Esophagus squamous epithelium (tissue), 5 donors: ENCODE results near the gene CBFA2T2. TPM values are rescaled to one million over a fixed set of nuclear protein-coding genes. Genes with fewer than 3 reads are reported as not detected.
"Not testable (repeated sequence)": the region's sequence is repeated elsewhere in the genome, so short reads cannot be mapped to it uniquely, and the experiment has no call there.

Experiments
- DNase-seq: peaks from one replicate; lab custom pipeline; 2025; lab: John Stamatoyannopoulos, UW
- H3K27ac ChIP-seq, 4 donors: fragments of 200-600 bp; sonication (generic); one replicate each; pipeline ENCODE4 v1.5.1; 2016 to 2019; ENCODE audit warnings: mild to moderate bottlenecking in 1 of 4
- H3K27me3 ChIP-seq, 4 donors: fragments of 200-600 bp; sonication (generic); 1 replicate in 3 of 4; 2 replicates in 1 of 4; pipeline versions ENCODE4 v1.5.1 to v1.6.0; 2017 to 2021; ENCODE audit warnings: antibody characterized with exemption in 1 of 4
- H3K36me3 ChIP-seq, 3 donors: fragments of 200-600 bp; sonication (generic); one replicate each; pipeline ENCODE4 v1.5.1; 2016 to 2019
- H3K4me1 ChIP-seq, 3 donors: fragments of 200-600 bp; sonication (generic); one replicate each; pipeline ENCODE4 v1.5.1; 2017 to 2019
- H3K4me3 ChIP-seq, 4 donors: fragments of 200-600 bp; sonication (generic); 1 replicate in 3 of 4; 2 replicates in 1 of 4; pipeline ENCODE4 v1.5.1; 2016 to 2019; ENCODE audit warnings: mild to moderate bottlenecking in 2 of 4, moderate library complexity in 1 of 4
- H3K9me3 ChIP-seq, 3 donors: fragments of 200-600 bp; sonication (generic); one replicate each; pipeline ENCODE4 v1.5.1; 2016 to 2019
- POLR2A ChIP-seq, 4 donors: fragments of 450-650 bp; IDR thresholded peaks; one replicate each; pipeline ENCODE4 v1.6.1; 2017; ENCODE audit warnings: antibody characterized with exemption in 4 of 4, mild to moderate bottlenecking in 4 of 4, moderate library complexity in 3 of 4
- WGBS, 2 donors: methylation state at CpG; one replicate each; pipeline ENCODE4 v1.1.5; 2018; 5-methylcytosine and 5-hydroxymethylcytosine counted together
- intact Hi-C: fragments of 100-400 bp; cut with DNase I; formaldehyde crosslinking; loops from one replicate; pipeline ENCODE4 v1.15.0; 2022
- total RNA-seq, 4 donors: library from RNA; depleted of rRNA; stranded (reverse); fragments of >200 nt; gene quantifications; one replicate each; pipeline ENCODE4 v1.1.0, GENCODE V29; 2016
- TF ChIP-seq, protein P1 (sequence below), 6 experiments: fragments of 450-650 bp in 4 of 6; fragments of 200-600 bp in 2 of 6; sonication (generic) in 2 of 6; IDR thresholded peaks; one replicate each; pipeline ENCODE4 v1.5.1; 2016 to 2019; ENCODE audit warnings: antibody characterized with exemption in 6 of 6, mild to moderate bottlenecking in 4 of 6, moderate library complexity in 4 of 6
- donor health status: DM: yes; HTN: yes; CAD: no.

Gene CBFA2T2
- total RNA-seq, result 10 to 100 TPM; 10.5 to 15.6 (median 10.8) TPM

DNA sequence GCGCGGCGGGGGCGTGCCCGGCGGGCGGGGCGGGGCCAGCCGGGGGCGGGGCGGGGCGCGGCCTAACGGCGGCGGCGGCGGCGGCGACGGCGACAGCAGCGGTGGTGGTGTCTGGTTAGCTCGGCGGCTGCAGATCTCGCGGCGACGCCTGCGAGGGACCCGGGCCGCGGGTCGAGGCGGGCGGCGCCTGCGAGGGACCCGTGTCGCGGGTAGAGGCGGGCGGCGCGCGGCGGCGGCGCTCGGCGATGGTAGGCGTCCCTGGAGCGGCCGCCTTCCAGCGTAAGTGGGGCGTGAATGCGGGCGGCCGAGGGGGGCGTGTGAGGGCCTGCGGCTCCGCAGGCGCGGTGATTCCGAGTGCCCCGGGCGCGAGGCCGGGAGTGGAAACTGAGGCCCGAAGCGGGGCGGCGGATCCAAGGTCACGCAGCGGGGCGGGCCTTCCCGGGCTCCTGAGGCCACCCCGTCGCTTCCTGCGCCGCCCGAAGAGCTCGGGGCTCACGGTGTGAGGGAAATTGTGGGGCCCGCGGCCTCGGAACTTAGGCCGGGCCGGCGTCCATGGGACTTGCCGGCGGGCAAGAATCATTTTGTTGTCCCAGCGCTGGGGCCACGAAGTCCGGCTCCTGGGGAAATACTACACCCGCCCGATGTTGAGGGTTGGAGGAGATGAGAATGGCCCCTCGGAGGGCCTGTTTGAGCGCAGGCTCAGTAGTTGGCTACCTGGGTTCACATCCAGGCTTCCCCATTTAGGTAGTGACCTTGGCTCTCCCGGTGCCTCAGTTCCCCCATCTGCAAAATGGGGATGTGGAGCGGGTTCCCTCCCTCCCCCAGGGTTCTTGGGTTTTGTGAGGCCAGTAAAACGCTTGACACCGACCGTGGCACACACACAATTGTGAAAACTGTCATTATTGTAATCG, at the start of gene CBFA2T2:
TSS of gene CBFA2T2 (plus strand) at position 74 of the 911 bp plus-strand sequence. CDS start at position 246, 172 bp downstream.
- 0% methylated on average over 1 to 27 of the region's 105 CpGs for WGBS, 2 donors
- Histone ChIP-seq H3K27me3 (no peaks in the 10 kb centered on the region), H3K36me3 (no peaks in the 10 kb centered on the region), H3K4me3 (peak within 1 kb of the TSS; percentile 86 to 98 (median 93)), H3K4me1 (peaks cover 9 to 37% (median 15%) of the 10 kb centered on the region in 3 donors), H3K27ac (peak within 1 kb of the TSS; percentile 98 to 99 (median 99)), H3K9me3 (no peaks in the 10 kb centered on the region)
- intact Hi-C loops, result no loop called here
- DNase-seq, result no peak
- peak in 2 of 4 donors; percentile 5 to 8 for TF ChIP-seq POLR2A (IDR thresholded peaks at IDR 0.05)
- TF ChIP-seq, protein P1, sequence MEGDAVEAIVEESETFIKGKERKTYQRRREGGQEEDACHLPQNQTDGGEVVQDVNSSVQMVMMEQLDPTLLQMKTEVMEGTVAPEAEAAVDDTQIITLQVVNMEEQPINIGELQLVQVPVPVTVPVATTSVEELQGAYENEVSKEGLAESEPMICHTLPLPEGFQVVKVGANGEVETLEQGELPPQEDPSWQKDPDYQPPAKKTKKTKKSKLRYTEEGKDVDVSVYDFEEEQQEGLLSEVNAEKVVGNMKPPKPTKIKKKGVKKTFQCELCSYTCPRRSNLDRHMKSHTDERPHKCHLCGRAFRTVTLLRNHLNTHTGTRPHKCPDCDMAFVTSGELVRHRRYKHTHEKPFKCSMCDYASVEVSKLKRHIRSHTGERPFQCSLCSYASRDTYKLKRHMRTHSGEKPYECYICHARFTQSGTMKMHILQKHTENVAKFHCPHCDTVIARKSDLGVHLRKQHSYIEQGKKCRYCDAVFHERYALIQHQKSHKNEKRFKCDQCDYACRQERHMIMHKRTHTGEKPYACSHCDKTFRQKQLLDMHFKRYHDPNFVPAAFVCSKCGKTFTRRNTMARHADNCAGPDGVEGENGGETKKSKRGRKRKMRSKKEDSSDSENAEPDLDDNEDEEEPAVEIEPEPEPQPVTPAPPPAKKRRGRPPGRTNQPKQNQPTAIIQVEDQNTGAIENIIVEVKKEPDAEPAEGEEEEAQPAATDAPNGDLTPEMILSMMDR (IDR thresholded peaks at IDR 0.05), result peak in 1 of 6 experiments; percentile 15

- DNase-seq, H3K9me3 ChIP-seq, H3K27me3 ChIP-seq, H3K36me3 ChIP-seq, H3K4me3 ChIP-seq, intact Hi-C loops: not testable (repeated sequence)
- Histone ChIP-seq H3K27ac (peak overlapping the region in 1 of 4 donors; percentile 13), H3K4me1 (peaks cover 0 to 44% (median 8%) of the 10 kb centered on the region in 3 donors)
- WGBS, 2 donors, result 88 to 97% methylated on average over 7 of the region's 7 CpGs
Measured at GRCh38 chr20:33440562-33440961, 49.3 kb upstream of the CBFA2T2 start.

DNA sequence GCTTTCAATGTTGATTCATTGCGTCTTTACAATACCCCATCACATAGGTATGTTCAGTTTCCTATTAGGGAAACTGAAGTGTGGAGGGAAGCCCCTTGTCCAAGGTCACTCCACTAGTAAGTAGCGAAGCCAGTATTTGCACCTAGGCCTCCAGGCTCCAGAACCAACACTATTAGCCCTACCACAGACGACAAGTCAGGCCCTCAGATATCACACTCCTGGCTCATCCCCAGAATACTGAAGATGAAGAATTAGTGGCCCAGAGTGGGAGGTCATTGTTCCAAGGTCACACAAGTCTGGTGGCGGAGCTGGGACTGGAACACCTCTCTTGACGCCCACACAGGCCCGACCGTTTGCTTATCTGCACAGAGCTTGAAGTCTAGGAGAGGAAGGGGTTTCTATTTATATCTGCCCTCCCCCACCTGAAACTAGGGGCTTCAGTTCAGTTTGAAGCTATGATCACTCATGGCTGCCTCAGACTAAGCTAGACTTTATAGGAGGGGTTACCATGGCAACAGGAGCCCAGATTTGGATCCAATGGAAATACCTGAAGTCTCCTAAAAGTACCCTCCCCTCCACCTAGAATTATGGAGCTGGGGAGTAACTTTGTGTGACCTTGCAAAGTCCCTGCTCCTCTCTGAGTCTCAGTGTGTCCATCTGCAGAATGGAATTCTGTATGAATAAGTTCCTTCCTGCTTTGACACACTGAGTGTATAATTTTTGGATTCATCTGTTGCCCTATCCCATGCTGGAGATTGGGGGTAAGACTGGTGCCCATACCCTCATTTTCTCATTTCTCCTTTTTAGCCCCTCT, 48.5 kb upstream of the CBFA2T2 start:
- no peaks in the 10 kb centered on the region for H3K27me3 ChIP-seq
- peaks cover 0 to 44% (median 8%) of the 10 kb centered on the region in 3 donors for H3K4me1 ChIP-seq
- H3K9me3 ChIP-seq, result no peaks in the 10 kb centered on the region
- peak overlapping the region in 2 of 4 donors; percentile 33 to 85 for H3K27ac ChIP-seq
- DNase-seq, result no peak
- intact Hi-C loops, result no loop called here
- no peak for TF ChIP-seq POLR2A (IDR thresholded peaks at IDR 0.05)
- TF ChIP-seq, protein P1 (IDR thresholded peaks at IDR 0.05), result no peak
- WGBS, 2 donors, result 70 to 83% methylated on average over 6 to 7 of the region's 7 CpGs
- H3K36me3 ChIP-seq, result no peaks in the 10 kb centered on the region
- H3K4me3 ChIP-seq, result no peak overlapping the region

DNA sequence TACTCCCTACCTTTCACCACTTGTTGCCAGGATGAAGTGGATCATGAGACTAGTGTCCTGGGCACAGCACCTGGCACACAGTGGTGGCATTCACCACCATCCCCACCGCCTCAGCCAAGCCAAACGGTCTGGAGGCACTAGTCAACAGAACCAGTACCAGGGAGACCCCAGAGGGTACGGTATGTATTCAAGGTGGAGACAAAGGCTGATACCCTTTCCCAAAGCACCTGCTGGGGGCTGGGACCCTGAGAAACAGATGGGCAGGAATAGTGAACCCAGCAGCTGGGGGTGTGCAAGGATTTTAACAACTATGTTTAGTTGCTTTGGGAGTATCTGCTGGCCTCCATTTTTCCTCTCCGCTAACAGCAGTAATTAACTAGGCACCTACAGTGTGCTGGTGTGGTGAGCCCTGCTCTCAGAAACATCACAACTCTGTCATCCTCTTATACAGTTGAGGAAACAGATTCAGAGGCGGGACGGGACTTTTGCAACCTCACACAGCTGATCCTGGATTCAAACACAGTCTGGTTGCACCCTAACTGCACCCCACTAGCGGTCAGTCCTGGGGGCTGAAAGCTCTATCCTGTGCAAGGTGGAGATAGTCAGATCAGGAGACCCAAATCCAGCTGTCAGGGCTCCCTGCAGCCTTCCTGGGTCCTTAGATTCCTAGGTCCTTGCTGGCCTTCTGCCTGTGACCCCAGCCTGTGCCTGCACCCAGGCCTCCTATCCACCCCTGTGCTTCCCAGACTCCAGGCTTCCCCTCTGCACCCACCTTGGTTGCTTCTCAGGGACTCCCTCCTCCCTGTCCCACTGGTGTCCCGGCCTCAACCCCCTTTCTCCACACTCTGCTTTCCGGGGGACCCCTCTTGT, 47.5 kb upstream of the CBFA2T2 start:
- H3K4me1 ChIP-seq, result peaks cover 0 to 43% (median 8%) of the 10 kb centered on the region in 3 donors
- H3K27ac ChIP-seq, result peak overlapping the region; percentile 85 to 93 (median 90)
- no peaks in the 10 kb centered on the region for H3K9me3 ChIP-seq
- DNase-seq, result no peak
- H3K36me3 ChIP-seq, result no peaks in the 10 kb centered on the region
- H3K27me3 ChIP-seq, result no peaks in the 10 kb centered on the region
- intact Hi-C loops, result no loop called here
- H3K4me3 ChIP-seq, result peak overlapping the region; percentile 73 to 97 (median 87)
- TF ChIP-seq, protein P1 (IDR thresholded peaks at IDR 0.05), result no peak
- no peak for TF ChIP-seq POLR2A (IDR thresholded peaks at IDR 0.05)
- WGBS, 2 donors, result 60 to 63% methylated on average over 5 to 9 of the region's 9 CpGs
